H9 (cell line): ENCODE results near the gene NPHP4. TPM values are rescaled to one million over a fixed set of nuclear protein-coding genes. Genes with fewer than 3 reads are reported as not detected.
A peak's percentile ranks its signal among the peaks of the same experiment; 100 is the strongest.

ENCODE experiments used
- DNase-seq: peaks from one replicate; pipeline ENCODE4 v3.0.0-alpha.2; 2017
- H2AFZ ChIP-seq: one replicate; pipeline ENCODE4 v1.6.1; 2013; ENCODE audit warnings: mild to moderate bottlenecking, low read length, control low read depth, moderate library complexity
- H2AK5ac ChIP-seq: 2 replicates; pipeline ENCODE4 v1.6.1; 2013; ENCODE audit warnings: low read length, control low read depth, mixed read lengths; ENCODE audit not compliant: insufficient read length
- H2BK120ac ChIP-seq: one replicate; pipeline ENCODE4 v1.6.1; 2013; ENCODE audit warnings: low read depth, mild to moderate bottlenecking, low read length, control low read depth, inconsistent platforms; ENCODE audit not compliant: poor library complexity, severe bottlenecking
- H2BK12ac ChIP-seq: 2 replicates; pipeline ENCODE4 v1.6.1; 2013; ENCODE audit warnings: low read length, control low read depth, mixed read lengths, low read depth; ENCODE audit not compliant: insufficient read length
- H2BK15ac ChIP-seq: 2 replicates; pipeline ENCODE4 v1.6.1; 2013; ENCODE audit warnings: low read depth, low read length, control low read depth
- H2BK20ac ChIP-seq: one replicate; pipeline ENCODE4 v1.6.1; 2013; ENCODE audit warnings: low read depth, mild to moderate bottlenecking, low read length, control low read depth, inconsistent platforms; ENCODE audit not compliant: poor library complexity, severe bottlenecking
- H2BK5ac ChIP-seq: 2 replicates; pipeline ENCODE4 v1.6.1; 2013; ENCODE audit warnings: low read length, control low read depth, mixed read lengths; ENCODE audit not compliant: insufficient read length
- H3K14ac ChIP-seq: 2 replicates; pipeline ENCODE4 v1.6.1; 2013; ENCODE audit warnings: low read length, control low read depth; ENCODE audit not compliant: insufficient read depth
- H3K18ac ChIP-seq: 2 replicates; pipeline ENCODE4 v1.6.1; 2013; ENCODE audit warnings: low read depth, mild to moderate bottlenecking, mixed read lengths, low read length, control low read depth; ENCODE audit not compliant: insufficient read length
- H3K23ac ChIP-seq: 2 replicates; pipeline ENCODE4 v1.6.1; 2013; ENCODE audit warnings: low read length, control low read depth, mixed read lengths, low read depth; ENCODE audit not compliant: insufficient read length
- H3K23me2 ChIP-seq: 2 replicates; pipeline ENCODE4 v1.6.1; 2013; ENCODE audit warnings: low read depth, mild to moderate bottlenecking, mixed read lengths, low read length, control low read depth; ENCODE audit not compliant: insufficient read length, poor library complexity, severe bottlenecking
- H3K27ac ChIP-seq: 2 replicates; pipeline ENCODE4 v1.5.1; 2013; ENCODE audit warnings: low read length, control low read depth, mixed read lengths, low read depth; ENCODE audit not compliant: insufficient read length
- H3K27me3 ChIP-seq: 2 replicates; pipeline ENCODE4 v1.6.1; 2013; ENCODE audit warnings: low read length, control low read depth, inconsistent platforms; ENCODE audit not compliant: insufficient read depth
- H3K4ac ChIP-seq: 2 replicates; pipeline ENCODE4 v1.6.1; 2013; ENCODE audit warnings: low read depth, mild to moderate bottlenecking, control low read depth, inconsistent platforms, low read length, moderate library complexity
- H3K4me1 ChIP-seq: 2 replicates; pipeline ENCODE4 v1.6.1; 2013; ENCODE audit warnings: low read length, control low read depth, inconsistent platforms; ENCODE audit not compliant: insufficient read depth
- H3K4me2 ChIP-seq: 2 replicates; pipeline ENCODE4 v1.6.1; 2013; ENCODE audit warnings: low read length, control low read depth, mixed read lengths; ENCODE audit not compliant: insufficient read length, insufficient read depth
- H3K56ac ChIP-seq: 2 replicates; pipeline ENCODE4 v1.6.1; 2013; ENCODE audit warnings: low read depth, mild to moderate bottlenecking, mixed read lengths, low read length, control low read depth; ENCODE audit not compliant: insufficient read length
- H3K79me1 ChIP-seq: 2 replicates; pipeline ENCODE4 v1.6.1; 2013; ENCODE audit warnings: low read depth, mild to moderate bottlenecking, moderate library complexity, low read length, control low read depth, inconsistent platforms; ENCODE audit not compliant: insufficient read depth, poor library complexity, severe bottlenecking
- H3K79me2 ChIP-seq: 2 replicates; pipeline ENCODE4 v1.6.1; 2013; ENCODE audit warnings: low read length, control low read depth, inconsistent platforms; ENCODE audit not compliant: insufficient read depth
- H3K9ac ChIP-seq: 2 replicates; pipeline ENCODE4 v1.6.1; 2013; ENCODE audit warnings: low read length, control low read depth, mixed read lengths; ENCODE audit not compliant: insufficient read length; ENCODE audit errors: extremely low read depth
- H3K9me3 ChIP-seq: one replicate; pipeline ENCODE4 v1.6.1; 2013; ENCODE audit warnings: low read depth, low read length, inconsistent platforms; ENCODE audit not compliant: control insufficient read depth
- H3T11ph ChIP-seq: one replicate; pipeline ENCODE4 v1.6.1; 2013; ENCODE audit warnings: mild to moderate bottlenecking, low read length, control low read depth, inconsistent platforms
- H4K20me1 ChIP-seq: one replicate; pipeline ENCODE4 v1.6.1; 2013; ENCODE audit not compliant: control insufficient read depth, insufficient read length, insufficient read depth
- H4K5ac ChIP-seq: 2 replicates; pipeline ENCODE4 v1.6.1; 2013; ENCODE audit warnings: low read depth, mild to moderate bottlenecking, mixed read lengths, low read length, control low read depth; ENCODE audit not compliant: insufficient read length
- H4K8ac ChIP-seq: replicated peaks from 2 replicates; pipeline ENCODE4 v1.6.1; 2013; ENCODE audit warnings: low read length, control low read depth, mixed read lengths, low read depth; ENCODE audit not compliant: insufficient read length
- H4K91ac ChIP-seq: 2 replicates; pipeline ENCODE4 v1.6.1; 2013; ENCODE audit warnings: low read depth, mild to moderate bottlenecking, moderate library complexity, mixed read lengths, low read length, control low read depth; ENCODE audit not compliant: insufficient read length
- H3K27ac Mint-ChIP-seq, 3 experiments: 2 replicates in 2 of 3; 3 replicates in 1 of 3; pipeline ENCODE4 v1.8.0; 2020 to 2021; ENCODE audit warnings: mixed read lengths in 3 of 3, mild to moderate bottlenecking in 1 of 3, moderate library complexity in 1 of 3
- H3K27me3 Mint-ChIP-seq: 2 replicates; pipeline ENCODE4 v1.8.0; 2021; ENCODE audit warnings: low read depth, mild to moderate bottlenecking, moderate library complexity, mixed read lengths
- H3K36me3 Mint-ChIP-seq, 3 experiments: 2 replicates in 2 of 3; 3 replicates in 1 of 3; pipeline ENCODE4 v1.8.0; 2020 to 2021; ENCODE audit warnings: low read depth in 3 of 3, mixed read lengths in 3 of 3; ENCODE audit not compliant: insufficient read depth in 1 of 3
- H3K4me1 Mint-ChIP-seq, 2 experiments: 2 replicates each; pipeline ENCODE4 v1.8.0; 2020; ENCODE audit warnings: mixed read lengths in 2 of 2
- H3K4me3 Mint-ChIP-seq, 2 experiments: 2 replicates in 1 of 2; 3 replicates in 1 of 2; pipeline ENCODE4 v1.8.0; 2020 to 2021; ENCODE audit warnings: mild to moderate bottlenecking in 2 of 2, mixed read lengths in 2 of 2, moderate library complexity in 1 of 2
- H3K9me3 Mint-ChIP-seq, 2 experiments: 2 replicates in 1 of 2; 3 replicates in 1 of 2; pipeline ENCODE4 v1.8.0; 2020; ENCODE audit warnings: mild to moderate bottlenecking in 2 of 2, mixed read lengths in 2 of 2, moderate library complexity in 1 of 2
- CTCF ChIP-seq: fragments of 200-600 bp; sonication (generic); conservative IDR thresholded peaks from 3 replicates; pipeline ENCODE4 v1.8.0; 2021; ENCODE audit warnings: antibody characterized with exemption, mild to moderate bottlenecking
- WGBS: extraction: QIAGEN DNeasy Blood & Tissue Kit; methylation state at CpG from one replicate; pipeline ENCODE4 v1.1.7; 2013; ENCODE audit warnings: missing lambda C conversion rate, low lambda C conversion rate, mixed read lengths; ENCODE audit not compliant: insufficient read length; ENCODE audit errors: extremely low coverage; 5-methylcytosine and 5-hydroxymethylcytosine counted together
- total RNA-seq: library from RNA; stranded (reverse); gene quantifications from 2 replicates; pipeline ENCODE4 v1.2.1, GENCODE V29; 2021

NPHP4 gene
- total RNA-seq, 1 experiment from 2014 or later, result 17.6 TPM

- no peak overlapping the region for H2BK15ac ChIP-seq
- no peak overlapping the region for H2BK12ac ChIP-seq
- no peak overlapping the region for H3K4ac ChIP-seq
- H3K4me1 ChIP-seq, result peaks cover 5% of the 10 kb centered on the region; the same call in 1 of the 2 replicates
- no peaks in the 10 kb centered on the region for H3K27me3 ChIP-seq
- peak overlapping the region; percentile 25 to 38; a peak in 4 of 5 replicates for H3K4me3 Mint-ChIP-seq
- H3T11ph ChIP-seq, result no peak overlapping the region
- no peak overlapping the region for H2AFZ ChIP-seq
- H2BK5ac ChIP-seq, result no peak overlapping the region
- H2BK120ac ChIP-seq, result no peak overlapping the region
- no peaks in the 10 kb centered on the region; a peak in 1 of 7 replicates for H3K36me3 Mint-ChIP-seq
- peak; percentile 87 for DNase-seq
- H4K20me1 ChIP-seq, result peaks cover 3% of the 10 kb centered on the region
- H3K79me1 ChIP-seq, result no peaks in the 10 kb centered on the region
- TF ChIP-seq CTCF, result peak; percentile 82
- no peaks in the 10 kb centered on the region for H3K9me3 ChIP-seq
- no peak overlapping the region; the same call in 1 of the 2 replicates for H3K14ac ChIP-seq
- peaks cover 19 to 20% of the 10 kb centered on the region in 2 experiments for H3K4me1 Mint-ChIP-seq
- H3K23ac ChIP-seq, result no peak overlapping the region
- no peak overlapping the region for H4K8ac ChIP-seq
- H4K5ac ChIP-seq, result no peak overlapping the region
- peaks cover 47% of the 10 kb centered on the region for H3K27me3 Mint-ChIP-seq
- H3K27ac ChIP-seq, result no peak overlapping the region
- peak overlapping the region; percentile 23 for H3K18ac ChIP-seq
- WGBS, result no CpG with 5 or more reads among the region's 21 CpGs
- no peak overlapping the region for H3K9ac ChIP-seq
- H3K4me2 ChIP-seq, result peak overlapping the region; percentile 46
- H2AK5ac ChIP-seq, result no peak overlapping the region
- no peaks in the 10 kb centered on the region for H3K79me2 ChIP-seq
- H3K27ac Mint-ChIP-seq, result no peak overlapping the region
- H3K23me2 ChIP-seq, result peaks cover 4% of the 10 kb centered on the region
- no peak overlapping the region for H4K91ac ChIP-seq
- no peak overlapping the region for H3K56ac ChIP-seq
- H2BK20ac ChIP-seq, result no peak overlapping the region
- no peaks in the 10 kb centered on the region; a peak in 1 of 5 replicates for H3K9me3 Mint-ChIP-seq
These were observed 41.9 kb upstream of the NPHP4 start for GRCh38 chr1:6033986-6034749.
